Measurements from ENCODE around the gene ASL. TPM values are rescaled to one million over a fixed set of nuclear protein-coding genes. Genes with fewer than 3 reads are reported as not detected.
"Not testable (repeated sequence)": the region's sequence is repeated elsewhere in the genome, so short reads cannot be mapped to it uniquely, and the experiment has no call there.

The ASL gene
- total RNA-seq, 4 donors from 2014 or later: 14.6 to 29.0 (median 27.9) TPM

DNA sequence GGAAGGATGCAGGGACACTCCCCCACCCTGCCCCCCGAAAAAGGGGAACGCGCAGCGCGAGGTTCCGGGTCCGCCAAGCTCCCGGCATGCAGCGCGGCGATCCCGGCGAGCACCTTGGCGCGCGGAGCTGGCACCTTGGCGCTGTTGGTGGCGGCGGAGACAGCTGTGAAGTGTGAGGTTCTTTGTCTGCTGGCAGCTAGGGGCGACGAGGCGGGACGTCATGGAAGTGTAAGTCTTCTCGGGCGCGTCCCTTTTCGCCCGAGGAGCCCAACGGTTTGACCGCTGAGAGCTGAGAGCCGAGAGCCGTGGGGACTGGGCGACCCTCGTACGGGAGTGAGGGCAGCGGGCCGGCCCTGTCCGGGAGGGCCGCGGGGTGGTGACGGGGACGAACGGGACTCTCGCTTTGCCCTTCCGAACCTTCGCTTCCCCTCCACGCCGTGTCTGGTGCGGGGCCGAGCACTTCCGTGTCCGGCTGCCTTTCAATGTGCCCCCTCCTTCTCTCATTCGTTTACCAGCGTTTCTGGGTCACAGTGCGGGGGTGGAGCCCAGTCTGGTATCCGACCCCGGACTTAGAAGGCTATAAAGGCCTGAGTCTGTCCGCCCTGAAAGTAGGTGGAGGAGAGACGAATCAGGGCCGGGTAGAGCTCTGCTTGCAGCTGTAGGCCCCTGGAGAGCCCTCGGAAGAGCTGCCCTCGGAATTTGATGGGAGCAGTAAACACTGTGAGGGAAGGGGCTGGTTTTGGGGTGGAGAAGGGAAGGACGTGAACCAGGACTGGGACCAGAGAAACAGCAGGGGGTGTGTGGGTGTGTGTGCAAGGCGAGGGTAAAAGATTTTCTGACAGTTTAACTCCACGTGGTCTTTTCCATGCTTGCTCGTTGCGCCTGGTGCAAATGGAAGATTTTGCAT is 39.4 kb downstream of the ASL start, which contains the start of gene CRCP:
Gene CRCP, plus strand, starts transcription at position 105 of the 907 bp plus-strand sequence. Its CDS starts 116 bp downstream, at position 221.
- intact Hi-C loops (cut with DNase I; ENCODE audit: low total_unique reads): no loop called here
- peak; percentile 80 to 95 for DNase-seq (ENCODE audit: low spot score in 2 of 2)
- WGBS, 2 donors: 0 to 1% methylated on average over 39 to 43 of the region's 67 CpGs
- peak within 1 kb of the TSS; percentile 81 for H3K4me3 ChIP-seq (ENCODE audit: low read depth, poor library complexity, severe bottlenecking)
- TF ChIP-seq, protein P1, sequence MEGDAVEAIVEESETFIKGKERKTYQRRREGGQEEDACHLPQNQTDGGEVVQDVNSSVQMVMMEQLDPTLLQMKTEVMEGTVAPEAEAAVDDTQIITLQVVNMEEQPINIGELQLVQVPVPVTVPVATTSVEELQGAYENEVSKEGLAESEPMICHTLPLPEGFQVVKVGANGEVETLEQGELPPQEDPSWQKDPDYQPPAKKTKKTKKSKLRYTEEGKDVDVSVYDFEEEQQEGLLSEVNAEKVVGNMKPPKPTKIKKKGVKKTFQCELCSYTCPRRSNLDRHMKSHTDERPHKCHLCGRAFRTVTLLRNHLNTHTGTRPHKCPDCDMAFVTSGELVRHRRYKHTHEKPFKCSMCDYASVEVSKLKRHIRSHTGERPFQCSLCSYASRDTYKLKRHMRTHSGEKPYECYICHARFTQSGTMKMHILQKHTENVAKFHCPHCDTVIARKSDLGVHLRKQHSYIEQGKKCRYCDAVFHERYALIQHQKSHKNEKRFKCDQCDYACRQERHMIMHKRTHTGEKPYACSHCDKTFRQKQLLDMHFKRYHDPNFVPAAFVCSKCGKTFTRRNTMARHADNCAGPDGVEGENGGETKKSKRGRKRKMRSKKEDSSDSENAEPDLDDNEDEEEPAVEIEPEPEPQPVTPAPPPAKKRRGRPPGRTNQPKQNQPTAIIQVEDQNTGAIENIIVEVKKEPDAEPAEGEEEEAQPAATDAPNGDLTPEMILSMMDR (IDR thresholded peaks at IDR 0.05): no peak

DNA sequence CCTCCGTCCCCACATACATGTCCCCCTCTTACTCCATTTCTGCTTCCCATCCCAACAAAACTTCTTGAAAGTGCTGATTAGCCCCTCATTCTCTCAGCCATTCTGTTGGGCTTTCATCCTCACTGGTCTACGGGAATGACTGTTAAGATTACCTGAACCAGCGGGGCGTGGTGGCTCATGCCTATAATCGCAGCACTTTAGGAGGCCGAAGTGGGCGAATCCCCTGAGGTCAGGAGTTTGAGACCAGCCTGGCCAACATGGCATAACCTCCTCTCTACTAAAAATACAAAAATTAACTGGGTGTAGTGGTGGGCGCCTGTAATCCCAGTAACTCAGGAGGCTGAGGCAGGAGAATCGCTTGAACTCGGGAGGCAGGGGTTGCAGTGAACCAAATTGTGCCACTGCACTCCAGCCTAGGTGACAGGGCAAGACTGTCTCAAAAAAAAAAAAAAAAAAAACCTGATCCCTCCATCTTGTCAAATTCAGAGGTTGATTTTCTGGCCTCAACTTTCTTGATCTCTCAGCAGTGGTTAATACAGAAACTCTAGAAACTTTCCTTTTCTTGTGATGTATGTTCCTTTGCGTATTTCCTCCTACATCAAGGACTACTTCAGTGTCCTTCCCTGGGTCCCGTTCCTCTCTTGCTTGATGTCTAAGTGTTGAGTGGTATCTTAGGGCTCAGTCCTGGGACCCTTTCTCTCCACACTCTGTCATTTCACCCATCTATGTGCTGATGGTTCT is 41.2 kb downstream of the ASL start:
- intact Hi-C loops (cut with DNase I; ENCODE audit: low total_unique reads); DNase-seq (ENCODE audit: low spot score in 2 of 2); H3K4me3 ChIP-seq (ENCODE audit: low read depth, poor library complexity, severe bottlenecking): not testable (repeated sequence)
- WGBS, 2 donors: 93 to 94% methylated on average over 12 of the region's 12 CpGs

DNA sequence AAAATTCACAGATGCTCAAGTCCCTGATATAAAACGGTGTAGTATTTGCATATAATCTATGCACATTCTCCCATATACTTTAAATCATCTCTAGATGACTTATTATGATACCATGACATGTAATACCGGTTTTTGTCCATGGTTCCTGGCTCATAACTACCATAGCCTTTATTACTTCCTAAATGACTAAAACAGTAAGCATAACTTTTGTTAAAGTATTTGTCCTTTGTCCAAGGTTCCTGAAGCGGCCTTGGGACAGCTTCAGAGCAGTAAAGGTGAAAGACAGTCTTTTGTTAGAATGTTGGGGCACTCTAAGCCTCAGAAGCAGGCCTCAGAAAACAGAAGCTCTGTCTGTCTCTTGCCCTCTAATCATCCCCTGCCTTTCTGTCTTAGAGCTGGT is 43.0 kb downstream of the ASL start:
- 24 to 36% methylated on average over 3 of the region's 3 CpGs for WGBS, 2 donors
- H3K4me3 ChIP-seq (ENCODE audit: low read depth, poor library complexity, severe bottlenecking): no peak overlapping the region
- intact Hi-C loops (cut with DNase I; ENCODE audit: low total_unique reads): no loop called here
- no peak for DNase-seq (ENCODE audit: low spot score in 2 of 2)
- TF ChIP-seq, protein P1 (IDR thresholded peaks at IDR 0.05): no peak
- TF ChIP-seq POLR2A (IDR thresholded peaks at IDR 0.05): no peak

DNA sequence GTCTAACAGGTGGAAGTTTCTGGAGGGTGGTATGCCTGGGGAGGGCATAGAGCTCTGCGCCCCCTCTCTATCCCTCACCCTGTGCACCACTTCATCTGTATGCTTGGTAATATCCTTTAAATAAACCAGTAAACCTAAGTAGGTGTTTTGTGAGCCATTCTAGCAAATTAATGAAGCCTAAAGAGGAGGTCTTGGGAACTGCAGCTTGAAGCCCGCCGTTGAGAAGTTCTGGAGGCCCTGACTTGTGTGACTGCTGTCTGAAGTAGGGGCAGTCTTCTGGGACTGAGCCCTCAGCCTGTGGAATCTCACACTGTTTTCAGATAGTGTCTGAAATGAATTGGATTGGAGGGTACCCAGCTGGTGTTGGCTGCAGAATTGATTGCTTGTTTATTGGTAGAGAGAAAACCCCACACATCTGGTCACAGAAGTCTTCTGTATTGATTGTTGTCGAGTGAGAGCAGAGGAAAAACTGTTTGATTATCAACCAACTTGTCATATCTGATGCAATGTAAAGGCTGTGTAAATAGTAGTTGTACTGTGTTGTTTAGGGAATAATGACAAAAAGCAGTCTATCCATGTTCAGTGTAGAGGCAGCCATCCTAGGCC is 43.7 kb downstream of the ASL start:
- no peak overlapping the region for H3K4me3 ChIP-seq (ENCODE audit: low read depth, poor library complexity, severe bottlenecking)
- DNase-seq (ENCODE audit: low spot score in 2 of 2): no peak
- WGBS, 2 donors: 82 to 84% methylated on average over 4 of the region's 4 CpGs
- intact Hi-C loops (cut with DNase I; ENCODE audit: low total_unique reads): no loop called here
- TF ChIP-seq POLR2A (IDR thresholded peaks at IDR 0.05): no peak
- TF ChIP-seq, protein P1 (IDR thresholded peaks at IDR 0.05): no peak

DNA sequence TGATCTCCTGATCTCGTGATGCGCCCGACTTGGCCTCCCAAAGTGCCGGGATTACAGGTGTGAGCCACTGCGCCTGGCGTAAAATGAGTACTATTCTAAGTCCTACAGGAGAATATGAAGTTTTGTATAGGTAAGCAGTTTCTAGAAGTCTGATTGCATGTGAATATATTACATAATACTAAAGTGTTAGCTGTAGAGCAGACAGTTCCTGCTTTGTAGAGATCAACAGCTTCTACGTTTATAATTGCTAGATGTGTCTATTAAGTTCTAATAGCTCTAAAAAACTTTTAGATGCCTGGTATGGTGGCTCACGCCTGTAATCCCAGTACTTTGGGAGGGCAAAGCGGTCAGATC is 47.5 kb downstream of the ASL start:
- intact Hi-C loops (cut with DNase I; ENCODE audit: low total_unique reads): no loop called here
- 85 to 95% methylated on average over 9 of the region's 9 CpGs for WGBS, 2 donors
- TF ChIP-seq, protein P1 (IDR thresholded peaks at IDR 0.05): no peak
- TF ChIP-seq POLR2A (IDR thresholded peaks at IDR 0.05): no peak
- no peak overlapping the region for H3K4me3 ChIP-seq (ENCODE audit: low read depth, poor library complexity, severe bottlenecking)
- peak in 1 of 2 donors; percentile 40 for DNase-seq (ENCODE audit: low spot score in 2 of 2)

DNA sequence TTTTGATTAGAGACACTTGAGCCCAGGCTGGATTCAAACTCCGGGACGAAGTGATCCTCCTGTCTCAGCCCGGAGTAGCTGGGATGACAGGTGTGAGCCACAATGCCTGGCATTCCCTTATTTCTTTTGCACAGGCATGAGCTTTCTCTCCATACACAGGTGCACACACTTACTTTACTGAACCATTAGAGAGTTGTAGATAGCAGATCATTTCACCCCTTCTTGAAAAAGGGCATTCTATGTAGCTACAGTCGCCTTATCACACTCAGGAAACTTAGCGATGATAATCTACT is 48.9 kb downstream of the ASL start:
- DNase-seq (ENCODE audit: low spot score in 2 of 2): peak in 1 of 2 donors; percentile 4

More for the DNA sequence above, 48.9 kb downstream of the ASL start:
- intact Hi-C loops (cut with DNase I; ENCODE audit: low total_unique reads); H3K4me3 ChIP-seq (ENCODE audit: low read depth, poor library complexity, severe bottlenecking): not testable (repeated sequence)
- WGBS, 2 donors: 69 to 73% methylated on average over 5 of the region's 5 CpGs
